ENCODE results near the gene SOHLH1. TPM values are rescaled to one million over a fixed set of nuclear protein-coding genes. Genes with fewer than 3 reads are reported as not detected.

Gene SOHLH1, protein sequence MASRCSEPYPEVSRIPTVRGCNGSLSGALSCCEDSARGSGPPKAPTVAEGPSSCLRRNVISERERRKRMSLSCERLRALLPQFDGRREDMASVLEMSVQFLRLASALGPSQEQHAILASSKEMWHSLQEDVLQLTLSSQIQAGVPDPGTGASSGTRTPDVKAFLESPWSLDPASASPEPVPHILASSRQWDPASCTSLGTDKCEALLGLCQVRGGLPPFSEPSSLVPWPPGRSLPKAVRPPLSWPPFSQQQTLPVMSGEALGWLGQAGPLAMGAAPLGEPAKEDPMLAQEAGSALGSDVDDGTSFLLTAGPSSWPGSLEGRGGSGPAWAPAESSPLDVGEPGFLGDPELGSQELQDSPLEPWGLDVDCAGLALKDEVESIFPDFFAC
- total RNA-seq = not detected in 2 replicates

DNA sequence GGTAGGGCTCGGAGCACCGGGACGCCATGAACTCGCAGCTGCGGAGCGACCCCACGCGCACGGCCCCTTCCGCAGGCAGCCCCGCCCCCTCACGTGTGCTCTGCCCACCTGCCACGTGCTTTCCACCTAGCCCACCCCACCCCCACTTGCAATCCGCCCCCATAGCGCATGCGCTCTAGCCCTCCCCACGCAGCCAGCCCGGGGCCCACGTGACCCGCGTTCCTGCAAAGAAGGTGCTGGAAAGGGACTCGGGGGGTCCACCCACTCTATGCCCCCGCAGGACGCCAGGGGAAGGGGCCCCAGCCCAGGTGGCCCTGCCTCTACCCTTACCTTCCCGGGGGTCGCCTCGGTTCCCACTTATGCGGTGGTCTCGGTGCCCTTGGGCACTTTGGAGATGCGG is at the start of gene SOHLH1:
Gene SOHLH1, minus strand, starts transcription at position 42 of the 400 bp plus-strand sequence. Its CDS starts 14 bp downstream, at position 28.
- DNase-seq (ENCODE audit: low read depth in 2 of 2) = no peak

DNA sequence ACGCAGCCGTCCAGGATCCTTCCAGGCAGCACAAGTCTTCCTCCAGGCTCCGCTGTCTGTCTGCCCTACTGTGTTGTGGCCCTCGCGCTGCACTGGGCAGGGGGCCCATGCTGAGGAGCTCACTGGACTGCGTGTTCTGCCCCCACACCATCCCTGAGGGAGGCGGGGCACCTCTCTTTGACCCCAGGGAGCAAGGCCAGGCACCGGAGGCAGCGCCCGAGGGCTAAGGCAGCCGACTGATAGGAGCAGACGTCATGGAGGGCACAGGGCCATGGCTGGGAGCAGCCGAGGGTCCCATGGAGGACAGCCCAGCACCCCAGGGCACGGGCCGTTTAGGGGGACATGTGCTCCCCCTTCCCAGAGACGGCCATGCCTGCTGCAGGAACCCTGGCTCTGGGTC is 49.4 kb upstream of the SOHLH1 start:
- DNase-seq (ENCODE audit: low read depth in 2 of 2) = no peak

DNA sequence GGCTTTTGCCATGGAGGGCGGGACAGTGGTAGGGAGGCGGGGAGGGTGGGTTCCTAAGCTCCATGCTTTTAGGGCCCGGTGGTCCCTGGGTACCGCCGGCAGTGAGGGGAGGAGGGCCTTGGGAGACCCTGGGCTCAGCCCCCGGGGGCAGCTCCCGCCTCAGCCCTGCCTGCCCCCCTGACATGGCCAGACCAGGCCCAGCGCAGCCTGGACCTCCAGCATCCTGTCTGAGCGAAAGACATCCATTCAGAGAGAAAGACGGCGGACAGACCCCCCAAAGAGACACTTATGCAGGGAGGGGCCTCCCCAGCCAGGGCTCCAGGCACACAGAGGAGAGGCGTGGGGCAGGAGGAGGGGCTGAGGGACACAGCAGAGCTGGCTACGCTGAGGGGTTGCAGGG is 48.0 kb upstream of the SOHLH1 start:
- no peak for DNase-seq (ENCODE audit: low read depth in 2 of 2)

DNA sequence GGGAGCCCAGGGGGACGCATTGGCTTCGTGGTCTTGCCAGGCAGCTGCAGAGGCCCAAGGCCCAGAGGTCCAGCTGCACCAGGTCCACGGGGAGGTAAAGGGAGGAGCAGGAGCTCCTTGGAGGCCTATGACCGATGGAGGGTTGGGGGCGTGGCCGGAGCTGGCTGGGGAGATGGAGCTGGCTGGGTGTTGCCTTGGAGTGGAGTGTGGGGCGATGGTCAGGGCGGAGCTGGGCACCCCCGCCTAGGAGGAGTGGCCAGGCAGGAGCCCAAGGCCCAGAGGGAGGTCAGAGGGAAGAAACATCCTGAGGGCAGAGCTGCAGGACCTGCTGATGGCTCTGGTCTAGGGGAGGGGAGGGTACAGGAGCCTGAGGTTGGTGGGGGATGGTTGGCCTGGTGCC is 47.3 kb upstream of the SOHLH1 start:
- DNase-seq (ENCODE audit: low read depth in 2 of 2) = no peak

DNA sequence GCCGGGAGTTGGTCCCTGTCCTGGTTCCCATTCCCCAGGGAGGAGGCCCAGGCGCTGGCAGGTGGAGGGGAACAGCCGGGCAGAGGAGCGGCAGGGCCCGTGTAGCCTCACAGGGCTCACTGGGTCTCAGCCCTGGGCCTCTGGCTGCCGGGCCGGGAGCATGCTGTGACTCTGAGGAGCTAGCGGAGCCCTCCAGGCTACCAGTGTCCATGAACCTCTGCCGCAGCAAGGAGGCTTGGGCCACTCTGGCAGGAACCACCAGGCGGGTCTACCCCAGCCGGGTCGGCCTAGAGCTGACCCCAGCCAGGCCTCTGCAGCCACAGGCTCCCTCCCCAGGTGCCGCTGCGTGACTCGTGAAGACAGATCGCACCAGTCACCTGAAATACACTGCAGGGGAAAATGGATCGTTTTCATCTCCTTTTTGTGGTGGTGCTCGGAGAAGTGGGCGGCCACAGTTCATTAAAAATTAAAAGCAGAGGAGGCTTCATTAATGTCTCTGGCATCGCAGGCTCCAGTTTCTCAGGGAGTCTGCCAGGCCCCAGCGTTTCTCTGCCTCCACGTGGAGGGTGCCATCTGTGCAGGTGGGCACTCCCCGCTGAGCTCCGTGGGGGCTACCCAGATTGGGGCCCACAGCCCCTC is 46.5 kb upstream of the SOHLH1 start:
- DNase-seq (ENCODE audit: low read depth in 2 of 2) = no peak

DNA sequence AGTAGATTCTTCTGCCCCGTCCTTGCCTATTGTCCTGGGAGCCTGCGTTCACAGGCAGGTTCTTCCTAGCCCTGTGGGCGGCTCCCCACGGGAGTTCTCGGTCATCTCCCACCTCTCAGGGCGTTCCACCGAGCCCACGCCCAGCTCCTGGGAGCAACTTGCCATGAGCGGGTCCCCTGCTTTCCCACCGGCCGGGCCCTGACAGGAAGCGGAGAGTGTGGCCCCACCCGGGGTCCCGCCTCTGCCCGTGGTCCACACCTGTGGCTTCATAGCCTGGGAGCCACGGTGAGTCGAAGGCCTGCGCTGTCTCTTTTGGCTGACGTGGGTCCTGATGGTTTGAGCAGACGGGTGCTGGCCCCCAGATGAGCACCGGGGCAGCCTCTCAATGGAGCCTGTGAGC is 45.9 kb upstream of the SOHLH1 start:
- DNase-seq (ENCODE audit: low read depth in 2 of 2) = no peak

DNA sequence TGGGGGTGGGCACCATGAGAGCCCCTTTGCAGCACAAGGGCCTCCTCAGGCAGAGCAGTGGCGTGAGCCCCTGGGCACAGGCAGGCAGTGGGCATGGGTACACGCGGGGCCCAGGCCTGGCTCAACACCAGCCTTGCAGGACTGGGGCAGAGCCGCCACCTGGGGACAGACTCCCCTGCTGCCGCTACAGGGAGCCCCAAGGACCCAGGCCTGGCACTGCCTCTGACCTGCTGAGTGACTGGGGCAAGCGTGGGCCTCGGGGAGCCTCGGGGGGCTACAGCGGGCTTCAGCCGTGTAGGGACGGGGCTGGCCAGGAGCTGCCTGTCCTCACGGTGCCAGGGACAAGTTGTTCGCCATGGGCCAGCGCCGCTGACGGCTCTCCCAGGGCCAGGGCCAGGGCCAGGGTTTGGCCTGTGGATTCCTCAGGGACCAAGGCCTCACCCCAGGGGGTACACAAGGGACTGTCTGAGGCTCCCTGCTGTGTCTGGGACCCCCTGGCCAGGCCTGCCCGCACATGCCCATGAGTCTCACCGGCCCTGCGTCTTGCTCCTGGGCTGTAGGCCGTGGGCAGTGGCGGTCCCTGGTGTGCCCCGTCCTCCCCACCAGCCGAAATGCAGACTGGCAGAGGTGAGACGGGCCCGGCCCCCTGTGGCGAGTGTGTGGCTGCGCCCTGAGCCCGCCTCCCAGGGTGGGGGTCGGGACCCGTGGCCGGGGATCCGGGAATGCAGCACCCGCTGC is 45.2 kb upstream of the SOHLH1 start:
- no peak for DNase-seq (ENCODE audit: low read depth in 2 of 2)

DNA sequence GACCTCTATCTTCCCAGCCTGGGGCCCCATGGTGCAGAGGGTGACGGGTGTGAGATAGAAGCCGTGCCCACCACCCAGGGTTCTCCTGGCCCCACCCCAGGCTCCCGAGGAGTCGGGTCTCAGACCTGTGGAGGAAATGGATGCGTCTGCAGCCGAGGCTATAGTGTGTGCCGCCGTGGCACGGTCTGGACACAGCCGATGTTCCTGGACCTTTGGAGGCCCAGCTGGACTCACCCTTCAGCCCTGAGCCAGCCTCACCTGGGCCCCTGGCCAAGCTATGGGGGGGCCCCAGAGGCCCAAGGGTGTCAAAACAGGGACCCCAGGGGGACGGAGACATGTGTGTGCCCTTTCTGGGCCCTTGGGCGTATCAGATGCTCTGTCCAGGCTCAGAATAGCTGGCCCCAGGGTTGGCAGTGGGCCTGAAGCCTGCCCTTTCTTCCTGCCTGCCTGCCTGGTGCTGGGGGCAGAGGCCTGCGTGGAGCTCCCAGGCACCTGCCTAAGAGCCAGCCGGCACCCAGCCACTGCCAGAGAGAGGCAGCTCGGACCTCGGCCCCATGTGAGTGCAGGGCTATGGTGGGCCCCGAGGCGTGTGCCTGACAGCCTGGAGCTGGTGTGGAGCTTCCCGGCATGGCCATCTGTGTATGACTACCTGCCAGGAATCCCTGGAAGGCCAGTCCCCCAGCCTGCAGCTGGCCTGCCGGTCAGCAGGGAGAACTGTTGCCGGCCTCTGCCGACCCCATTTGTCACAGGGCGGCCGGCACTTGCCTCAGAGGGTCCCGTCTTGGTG is 44.5 kb upstream of the SOHLH1 start:
- no peak for DNase-seq (ENCODE audit: low read depth in 2 of 2)

DNA sequence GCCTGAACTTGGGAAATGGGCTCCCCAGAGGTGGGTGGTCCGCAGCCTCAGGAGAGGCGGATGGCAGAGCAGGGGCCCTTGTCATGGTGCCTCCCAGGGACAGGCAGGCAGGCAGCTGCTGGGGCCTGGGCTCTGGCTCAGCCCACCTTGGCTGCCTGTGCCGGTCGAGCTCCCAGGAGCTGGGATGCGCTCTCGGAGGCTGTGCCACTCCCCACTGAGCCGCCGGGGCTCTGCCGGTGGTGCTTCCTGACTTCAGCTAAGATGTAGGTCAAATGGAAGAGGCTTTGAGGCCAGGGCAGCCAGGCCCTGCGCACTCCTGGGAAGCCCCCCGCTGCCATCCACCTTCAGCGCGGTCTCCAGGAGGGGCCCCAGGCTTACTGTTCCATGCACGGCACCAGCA is 43.7 kb upstream of the SOHLH1 start:
- DNase-seq (ENCODE audit: low read depth in 2 of 2) = no peak

DNA sequence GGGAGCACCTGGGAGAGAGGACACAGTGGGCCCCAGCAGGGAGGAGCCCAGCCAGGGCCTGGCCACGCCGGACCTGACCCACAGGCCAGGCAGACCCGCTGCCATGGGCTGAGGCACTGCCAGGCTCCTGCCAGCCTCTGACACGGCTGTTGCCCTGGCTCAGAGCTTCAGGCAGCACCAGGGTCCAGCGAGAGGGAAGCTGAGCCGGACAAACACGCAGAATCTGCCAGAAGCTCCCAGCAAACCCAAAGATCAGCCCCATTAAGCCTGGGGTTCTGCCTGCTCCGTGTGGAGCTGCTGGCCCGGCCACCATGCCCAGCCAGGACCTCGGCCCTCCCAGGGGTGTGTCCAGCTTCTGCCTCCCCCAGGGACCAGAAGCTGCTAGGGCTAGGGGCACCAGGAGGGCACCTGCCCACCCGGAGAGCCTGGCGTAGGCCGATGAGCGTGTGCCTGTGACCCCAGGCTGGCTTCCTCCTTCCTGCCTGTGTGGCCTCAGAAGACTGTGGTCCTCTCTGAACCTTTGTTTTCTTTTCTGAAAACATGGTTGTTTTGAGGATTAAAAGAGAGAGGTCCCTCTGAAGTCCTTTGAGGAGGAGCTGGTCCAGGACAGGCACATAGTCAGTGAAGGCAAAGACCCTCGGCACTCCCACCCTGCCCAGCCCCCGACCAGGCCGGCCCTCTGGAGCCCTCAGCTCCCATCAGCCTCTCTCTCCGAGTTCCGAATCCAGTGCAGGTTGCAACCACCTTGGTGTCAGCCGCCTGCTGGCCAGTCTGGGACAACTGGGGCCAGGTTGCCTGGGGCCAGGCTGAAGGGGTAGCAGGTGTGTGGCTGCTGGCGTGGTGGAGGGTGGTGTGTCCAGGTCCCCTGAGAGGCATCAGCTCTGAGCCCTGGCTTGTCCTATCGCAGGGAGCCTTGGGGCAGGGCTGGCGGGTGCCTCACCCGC is 42.3 kb upstream of the SOHLH1 start:
- no peak for DNase-seq (ENCODE audit: low read depth in 2 of 2)

DNA sequence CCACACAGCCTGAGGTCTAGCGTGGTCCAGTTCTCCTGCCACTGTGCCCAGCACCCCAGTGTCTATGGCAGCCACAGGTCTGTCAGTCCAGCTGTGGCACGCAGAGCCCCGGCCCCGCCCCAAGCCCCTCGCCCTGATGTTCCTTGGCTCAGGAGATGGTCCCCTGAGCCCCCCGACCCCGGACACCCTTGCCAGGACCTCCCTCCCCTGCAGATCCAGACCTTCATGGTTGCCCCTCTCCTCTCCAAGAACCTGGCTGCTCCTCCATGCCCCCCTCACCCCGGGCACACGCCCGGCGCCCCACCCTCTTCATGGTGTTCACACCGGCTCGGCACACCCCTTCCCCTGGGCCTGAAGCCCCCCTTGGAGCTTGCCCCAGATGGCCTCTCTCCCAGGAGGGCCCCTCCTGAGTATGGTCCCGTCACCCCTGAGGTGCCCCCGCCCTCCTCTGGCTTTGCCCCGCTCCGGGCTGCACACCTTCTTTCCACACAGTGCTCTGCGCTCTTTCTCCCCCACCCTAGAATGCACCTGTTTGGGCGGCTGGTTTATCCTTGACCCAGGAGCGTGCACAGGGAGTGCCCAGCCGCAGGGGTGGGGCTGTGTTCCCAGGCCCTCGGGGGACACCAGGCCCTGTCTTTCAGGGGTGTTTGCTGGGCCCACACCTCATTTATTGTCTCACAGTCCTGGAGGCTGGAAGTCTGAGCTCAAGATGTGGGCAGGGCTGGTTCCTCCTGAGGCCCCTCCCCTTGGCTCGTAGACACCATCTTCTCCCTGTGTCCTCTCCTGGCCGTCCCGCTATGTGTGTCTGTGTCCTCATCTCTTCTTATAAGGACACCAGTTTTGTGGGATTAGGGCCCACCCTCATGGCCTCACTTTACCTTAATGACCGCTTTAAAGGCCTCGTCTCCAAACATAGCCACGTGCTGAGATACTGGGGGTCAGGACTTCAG is 40.3 kb upstream of the SOHLH1 start:
- DNase-seq (ENCODE audit: low read depth in 2 of 2) = no peak

DNA sequence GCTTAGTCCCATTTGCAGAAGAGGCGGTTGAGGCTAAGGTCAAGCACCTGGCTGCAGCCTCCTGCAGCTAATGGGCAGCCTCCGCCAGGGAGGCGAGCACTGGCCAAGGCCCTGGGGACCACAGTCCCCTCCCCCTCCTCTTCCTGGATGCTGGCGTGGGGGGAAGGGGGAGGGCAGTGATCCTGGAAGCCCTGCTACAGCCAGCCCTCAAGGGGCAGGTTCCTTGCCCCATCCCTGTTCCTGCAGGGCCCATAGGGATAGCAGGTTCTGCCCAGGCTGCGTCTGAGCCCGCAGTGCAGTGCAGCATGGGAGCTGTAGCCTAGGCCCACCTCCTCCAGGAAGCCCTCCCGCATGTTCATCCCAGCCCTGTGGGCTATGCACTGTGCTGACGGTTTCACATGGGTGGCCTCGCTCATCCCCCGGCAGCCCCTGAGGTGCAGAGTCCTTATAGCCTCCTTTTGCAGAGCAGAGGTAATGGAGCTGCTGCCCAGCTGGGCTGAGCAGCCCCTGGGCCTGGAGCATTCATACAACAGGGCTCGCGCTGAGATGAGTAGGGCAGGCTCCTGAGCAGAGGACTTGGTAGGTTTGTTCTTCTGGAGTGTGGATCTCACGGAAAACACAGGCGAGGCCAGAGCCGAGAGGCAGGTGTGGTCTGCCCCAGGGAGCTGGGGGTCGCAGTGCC is 38.7 kb upstream of the SOHLH1 start:
- no peak for DNase-seq (ENCODE audit: low read depth in 2 of 2)

DNA sequence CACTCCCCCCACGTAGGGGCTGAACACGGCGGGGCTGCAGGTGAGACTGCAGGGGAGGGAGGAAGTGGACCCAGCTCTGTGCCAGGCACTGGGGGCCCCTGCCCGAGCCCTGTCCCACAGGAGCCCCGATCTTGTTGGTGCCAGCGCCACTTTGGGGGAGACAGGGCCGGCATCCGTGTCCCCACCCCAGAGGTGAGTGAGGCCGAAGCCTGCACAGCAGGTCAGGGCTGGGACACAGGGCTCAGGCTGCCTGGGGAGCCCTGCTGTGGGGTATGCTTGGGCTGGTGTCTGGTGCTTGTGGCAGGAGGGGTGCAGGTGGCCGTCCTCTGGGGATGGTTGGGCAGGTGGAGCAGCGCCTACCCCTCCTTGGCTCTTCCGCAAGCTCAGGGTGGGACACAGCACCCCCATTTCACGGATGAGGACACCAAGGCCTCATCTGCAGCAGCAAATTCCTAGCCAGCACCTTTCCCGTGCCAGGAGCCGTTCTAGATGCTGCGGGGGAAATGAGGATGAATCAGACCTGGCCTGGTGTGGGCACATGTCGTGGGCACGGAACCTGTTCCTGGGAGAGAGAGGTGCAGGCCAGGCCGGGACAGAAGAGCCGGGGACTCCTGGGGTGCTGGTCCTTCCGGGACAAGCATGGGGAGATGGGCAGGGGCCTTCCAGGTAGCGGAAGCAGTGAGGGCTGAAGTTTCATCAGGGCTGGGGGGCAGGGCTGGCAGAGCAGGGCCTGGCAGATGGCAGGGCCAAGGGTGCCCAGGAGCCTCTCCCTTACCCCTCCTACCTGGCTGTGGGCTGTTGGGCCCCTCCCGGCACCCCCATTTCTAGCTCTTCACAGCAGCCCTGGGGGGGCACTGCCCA is 37.9 kb upstream of the SOHLH1 start:
- DNase-seq (ENCODE audit: low read depth in 2 of 2) = no peak

DNA sequence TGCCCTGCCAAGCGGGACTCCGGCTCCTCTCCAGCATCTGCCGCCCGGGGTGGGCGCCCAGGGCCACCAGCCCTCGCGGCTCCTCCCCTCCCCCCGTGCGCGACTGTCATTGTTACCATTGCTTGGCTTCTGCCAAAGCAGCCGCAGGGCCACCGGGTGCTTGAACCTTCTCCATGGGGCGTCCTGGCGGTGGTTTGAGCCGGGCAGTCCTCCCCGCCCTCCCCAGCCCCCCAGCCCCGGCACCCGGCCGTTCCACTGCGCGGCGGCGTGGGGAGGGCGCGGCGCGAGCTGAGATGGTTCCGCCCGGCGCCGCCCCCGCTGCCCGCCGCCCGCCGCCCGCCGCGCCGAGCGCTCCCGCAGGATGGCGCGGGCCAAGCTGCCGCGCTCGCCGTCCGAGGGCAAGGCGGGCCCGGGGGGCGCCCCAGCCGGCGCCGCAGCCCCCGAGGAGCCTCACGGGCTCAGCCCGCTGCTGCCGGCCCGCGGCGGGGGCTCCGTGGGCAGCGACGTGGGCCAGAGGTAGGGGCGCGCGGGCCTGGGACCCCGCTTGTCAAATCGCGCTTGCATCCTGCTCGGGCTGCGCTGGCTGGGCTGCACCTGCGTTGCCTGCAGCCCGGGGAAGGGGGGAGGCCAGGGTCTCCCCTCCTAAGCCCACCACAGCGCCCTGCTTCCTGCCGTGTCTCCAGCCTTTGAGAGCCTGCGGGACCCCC is 37.1 kb upstream of the SOHLH1 start:
- no peak for DNase-seq (ENCODE audit: low read depth in 2 of 2)

DNA sequence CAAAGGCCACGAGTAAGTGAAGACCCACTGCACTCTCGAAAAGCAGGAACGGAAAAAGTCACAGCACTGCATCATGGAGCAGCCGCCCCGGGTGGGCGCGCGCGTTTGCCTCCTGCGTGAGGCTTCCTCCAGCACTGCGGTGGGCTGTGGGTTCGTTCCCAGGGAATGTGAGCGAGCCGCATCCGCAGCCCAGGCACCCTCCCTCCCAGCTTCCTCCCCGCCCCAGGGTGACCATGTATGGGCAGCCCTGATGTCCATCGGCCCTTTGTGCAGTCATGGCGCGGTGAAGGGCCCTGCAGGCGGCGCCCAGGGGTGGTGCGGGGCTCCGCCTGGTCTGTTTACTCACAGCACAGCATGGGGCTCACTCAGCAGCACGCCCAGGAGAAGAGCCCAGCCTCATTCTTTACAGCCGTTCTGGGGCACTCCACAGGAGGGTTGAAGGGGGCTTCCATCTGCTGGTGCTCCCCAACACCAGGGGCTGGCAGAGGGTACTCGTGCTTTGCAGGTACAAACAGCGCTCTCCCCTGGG is 35.4 kb upstream of the SOHLH1 start:
- no peak for DNase-seq (ENCODE audit: low read depth in 2 of 2)

DNA sequence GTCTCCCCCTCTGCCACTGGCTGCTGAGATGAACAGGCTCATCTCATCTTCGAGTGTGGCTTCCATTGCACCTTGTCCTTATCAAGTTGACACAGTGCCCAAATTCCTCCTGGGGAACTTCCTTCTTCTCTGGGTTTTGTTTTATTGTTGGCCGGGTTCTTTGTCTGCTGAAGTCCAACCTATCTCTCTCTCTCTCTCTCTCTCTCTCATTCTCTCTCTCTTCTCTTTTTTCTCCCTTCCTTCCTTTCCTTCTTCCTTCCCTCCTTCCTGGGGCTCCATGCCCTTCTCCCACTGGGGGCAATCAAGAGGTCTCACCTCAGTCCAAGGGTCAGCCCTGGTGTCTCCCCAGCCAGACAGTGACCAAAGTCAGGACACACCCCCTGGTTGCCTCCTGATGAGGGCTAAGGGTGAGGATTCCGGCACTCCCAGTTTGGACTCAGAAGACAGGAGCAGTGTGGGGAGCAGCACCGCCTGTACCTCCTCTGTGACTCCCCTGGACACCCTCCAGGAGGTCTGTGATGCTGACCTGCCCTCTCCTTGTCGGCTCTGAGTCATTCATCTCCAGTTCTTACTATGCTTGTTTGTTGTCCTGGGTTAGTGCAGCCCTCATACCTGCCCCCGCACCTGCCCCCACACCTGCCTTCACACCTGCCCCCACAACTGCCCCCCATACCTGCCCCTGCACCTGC is 33.4 kb upstream of the SOHLH1 start:
- DNase-seq (ENCODE audit: low read depth in 2 of 2) = no peak
